IMR-90 (cell line): ENCODE results near the gene CHAF1B. TPM values are rescaled to one million over a fixed set of nuclear protein-coding genes. Genes with fewer than 3 reads are reported as not detected.

Experiments
- ATAC-seq: fragments of 200-7000 bp; cut with Tn5 transposase; 2 replicates; pipeline ENCODE4 v1.9.1; 2020; ENCODE audit warnings: low read depth, mild to moderate bottlenecking, moderate library complexity
- BruUV-seq: library from RNA; stranded (reverse); fragments of 400-500 nt; replicated peaks from 2 replicates; lab custom pipeline; 2021; lab: Mats Ljungman, UMichigan
- CTCF ChIA-PET: fragments of 300-600 bp; formaldehyde crosslinking; extraction: SDS; loops from one replicate; lab custom pipeline; 2021; ENCODE audit warnings: antibody characterized with exemption; lab: Yijun Ruan, JAX
- POLR2A ChIA-PET: fragments of 300-600 bp; sonication (Branson Sonifier 250); formaldehyde crosslinking; loops from one replicate; lab custom pipeline; 2022; ENCODE audit warnings: antibody characterized with exemption; ENCODE audit not compliant: unreplicated experiment; lab: Charles Lee
- DNase-seq: peaks from one replicate; pipeline ENCODE4 v3.0.0; 2013
- H2AFZ ChIP-seq: replicated peaks from 2 replicates; pipeline ENCODE3; 2013; ENCODE audit warnings: low read length, mild to moderate bottlenecking; ENCODE audit not compliant: poor library complexity
- H2AK5ac ChIP-seq: 2 replicates; pipeline ENCODE4 v1.6.1; 2013; ENCODE audit warnings: low read depth, low read length, inconsistent platforms
- H2AK9ac ChIP-seq: replicated peaks from 2 replicates; pipeline ENCODE3; 2013; ENCODE audit warnings: mild to moderate bottlenecking, low read depth, low read length, moderate library complexity; ENCODE audit not compliant: poor library complexity
- H2BK120ac ChIP-seq: 2 replicates; pipeline ENCODE4 v1.6.1; 2013; ENCODE audit warnings: low read depth, low read length, inconsistent platforms
- H2BK15ac ChIP-seq: 3 replicates; pipeline ENCODE4 v1.6.1; 2013; ENCODE audit warnings: low read depth, low read length, inconsistent platforms
- H2BK20ac ChIP-seq: 2 replicates; pipeline ENCODE4 v1.6.1; 2013; ENCODE audit warnings: low read depth, mild to moderate bottlenecking, inconsistent platforms, low read length, moderate library complexity
- H2BK5ac ChIP-seq: 2 replicates; pipeline ENCODE4 v1.6.1; 2013; ENCODE audit warnings: mild to moderate bottlenecking, low read depth, low read length, inconsistent platforms; ENCODE audit not compliant: poor library complexity, severe bottlenecking
- H3K14ac ChIP-seq: replicated peaks from 2 replicates; pipeline ENCODE4 v1.6.1; 2013; ENCODE audit warnings: low read depth, low read length, inconsistent platforms
- H3K18ac ChIP-seq: 2 replicates; pipeline ENCODE4 v1.6.1; 2013; ENCODE audit warnings: low read depth, low read length, control low read depth
- H3K23ac ChIP-seq: 2 replicates; pipeline ENCODE4 v1.6.1; 2013; ENCODE audit warnings: low read depth, low read length, inconsistent platforms
- H3K27ac ChIP-seq: 2 replicates; pipeline ENCODE4 v1.5.1; 2013; ENCODE audit warnings: mild to moderate bottlenecking, control low read depth, low read length; ENCODE audit not compliant: insufficient read depth
- H3K27me3 ChIP-seq: 2 replicates; pipeline ENCODE4 v1.6.1; 2013; ENCODE audit warnings: low read length; ENCODE audit not compliant: control insufficient read depth, insufficient read depth
- H3K36me3 ChIP-seq: 2 replicates; pipeline ENCODE4 v1.6.1; 2013; ENCODE audit warnings: low read length, mixed read lengths; ENCODE audit not compliant: control insufficient read depth, insufficient read depth
- H3K4ac ChIP-seq: 2 replicates; pipeline ENCODE4 v1.6.1; 2013; ENCODE audit warnings: low read depth, low read length, inconsistent platforms
- H3K4me1 ChIP-seq: 2 replicates; pipeline ENCODE4 v1.6.1; 2013; ENCODE audit warnings: low read length, mixed read lengths; ENCODE audit not compliant: control insufficient read depth, insufficient read depth
- H3K4me2 ChIP-seq: 2 replicates; pipeline ENCODE4 v1.6.1; 2013; ENCODE audit warnings: low read depth, mild to moderate bottlenecking, control low read depth, low read length, moderate library complexity
- H3K4me3 ChIP-seq: 2 replicates; pipeline ENCODE4 v1.5.1; 2013; ENCODE audit warnings: low read depth, mild to moderate bottlenecking, control low read depth, low read length, moderate library complexity; ENCODE audit not compliant: insufficient read depth
- H3K56ac ChIP-seq: 2 replicates; pipeline ENCODE4 v1.6.1; 2013; ENCODE audit warnings: low read length, inconsistent platforms; ENCODE audit not compliant: insufficient read depth; ENCODE audit errors: extremely low read depth
- H3K79me1 ChIP-seq, 2 experiments: 2 replicates each; pipeline ENCODE4 v1.6.1; 2013; ENCODE audit warnings: low read length in 2 of 2, inconsistent platforms in 1 of 2, low read depth in 1 of 2
- H3K9ac ChIP-seq: 2 replicates; pipeline ENCODE4 v1.6.1; 2013; ENCODE audit warnings: low read depth, low read length, control low read depth
- H3K9me1 ChIP-seq: 2 replicates; pipeline ENCODE4 v1.6.1; 2013; ENCODE audit warnings: low read length, inconsistent platforms; ENCODE audit not compliant: insufficient read depth
- H3K9me3 ChIP-seq: 2 replicates; pipeline ENCODE4 v1.6.1; 2013; ENCODE audit warnings: low read length; ENCODE audit not compliant: control insufficient read depth, insufficient read depth
- H4K20me1 ChIP-seq: 2 replicates; pipeline ENCODE4 v1.6.1; 2013; ENCODE audit warnings: low read length, inconsistent platforms; ENCODE audit not compliant: insufficient read depth
- H4K5ac ChIP-seq: 2 replicates; pipeline ENCODE4 v1.6.1; 2013; ENCODE audit warnings: mild to moderate bottlenecking, low read depth, low read length, control low read depth
- H4K8ac ChIP-seq, 2 experiments: 2 replicates each; pipeline ENCODE4 v1.6.1; 2013; ENCODE audit warnings: low read depth in 2 of 2, low read length in 2 of 2, control low read depth in 1 of 2, inconsistent platforms in 1 of 2
- H4K91ac ChIP-seq: 2 replicates; pipeline ENCODE4 v1.6.1; 2013; ENCODE audit warnings: low read depth, low read length, inconsistent platforms; ENCODE audit not compliant: insufficient read depth
- BHLHE40 ChIP-seq: fragments of 150-350 bp; IDR thresholded peaks from 2 replicates; pipeline ENCODE4 v1.6.1; 2016; ENCODE audit warnings: mild to moderate bottlenecking, low read depth, low read length
- CEBPB ChIP-seq: IDR thresholded peaks from 2 replicates; pipeline ENCODE4 v1.6.1; 2012; ENCODE audit warnings: low read depth, low read length, improper control_type of control experiment
- CHD1 ChIP-seq: IDR thresholded peaks from 2 replicates; pipeline ENCODE4 v1.6.1; 2012; ENCODE audit warnings: low read depth, low read length, improper control_type of control experiment
- CTCF ChIP-seq: conservative IDR thresholded peaks from 2 replicates; pipeline ENCODE4 v1.5.1; 2012; ENCODE audit warnings: mild to moderate bottlenecking, low read depth, low read length, improper control_type of control experiment
- ELK1 ChIP-seq: fragments of 150-350 bp; IDR thresholded peaks from 2 replicates; pipeline ENCODE4 v1.6.1; 2016; ENCODE audit warnings: low read depth, mild to moderate bottlenecking, low read length, moderate library complexity, borderline replicate concordance
- FOS ChIP-seq: fragments of 150-350 bp; IDR thresholded peaks from 2 replicates; pipeline ENCODE4 v1.6.1; 2016; ENCODE audit warnings: low read depth, low read length
- MAFK ChIP-seq: IDR thresholded peaks from 2 replicates; pipeline ENCODE4 v1.6.1; 2012; ENCODE audit warnings: low read depth, low read length, improper control_type of control experiment
- MAZ ChIP-seq: IDR thresholded peaks from 2 replicates; pipeline ENCODE4 v1.6.1; 2012; ENCODE audit warnings: low read depth, mild to moderate bottlenecking, low read length, improper control_type of control experiment, moderate library complexity, borderline replicate concordance
- MXI1 ChIP-seq: IDR thresholded peaks from 2 replicates; pipeline ENCODE4 v1.6.1; 2012; ENCODE audit warnings: low read depth, mild to moderate bottlenecking, low read length, moderate library complexity, borderline replicate concordance
- NFE2L2 ChIP-seq: fragments of 150-350 bp; IDR thresholded peaks from 2 replicates; pipeline ENCODE4 v1.6.1; 2016; ENCODE audit warnings: low read depth, mild to moderate bottlenecking, low read length
- POLR2A ChIP-seq: IDR thresholded peaks from 2 replicates; pipeline ENCODE4 v1.6.1; 2012; ENCODE audit warnings: mild to moderate bottlenecking, low read depth, low read length
- RAD21 ChIP-seq: IDR thresholded peaks from 2 replicates; pipeline ENCODE4 v1.6.1; 2012; ENCODE audit warnings: low read length, improper control_type of control experiment
- RCOR1 ChIP-seq: IDR thresholded peaks from 2 replicates; pipeline ENCODE4 v1.6.1; 2012; ENCODE audit warnings: mild to moderate bottlenecking, low read length, improper control_type of control experiment; ENCODE audit not compliant: insufficient replicate concordance
- RFX5 ChIP-seq: IDR thresholded peaks from 2 replicates; pipeline ENCODE4 v1.8.0; 2012; ENCODE audit warnings: low read depth, mild to moderate bottlenecking, low read length, moderate library complexity
- SMC3 ChIP-seq: fragments of 150-350 bp; IDR thresholded peaks from 2 replicates; pipeline ENCODE4 v1.6.1; 2016; ENCODE audit warnings: low read depth, mild to moderate bottlenecking, antibody characterized with exemption, low read length, moderate library complexity
- USF2 ChIP-seq: fragments of 150-350 bp; IDR thresholded peaks from 2 replicates; pipeline ENCODE4 v1.6.1; 2017; ENCODE audit warnings: mild to moderate bottlenecking, antibody characterized with exemption, low read length, low read depth
- WGBS, 2 experiments: methylation state at CpG; one replicate each; pipeline versions ENCODE4 v1.1.5 to v1.1.7; 2013; ENCODE audit warnings: missing lambda C conversion rate in 2 of 2; ENCODE audit not compliant: insufficient read length in 1 of 2; ENCODE audit errors: extremely low coverage in 2 of 2; 5-methylcytosine and 5-hydroxymethylcytosine counted together
- dilution Hi-C: fragments of 300-500 bp; cut with HindIII; formaldehyde crosslinking; loops from one replicate; pipeline ENCODE4 v1.14.3; 2018; ENCODE audit warnings: low sequenced_read_pairs; ENCODE audit not compliant: unreplicated experiment
- in situ Hi-C: fragments of 300-500 bp; cut with MboI; formaldehyde crosslinking; loops from 3 replicates; pipeline ENCODE4 v1.14.3; 2019; ENCODE audit warnings: low sequenced_read_pairs, inconsistent platforms, mixed read lengths
- intact Hi-C: fragments of 100-400 bp; cut with micrococcal nuclease; formaldehyde crosslinking; loops from 2 replicates; pipeline ENCODE4 v1.10.0; 2022
- polyA plus RNA-seq, 3 experiments: library from polyadenylated mRNA; depleted of rRNA; stranded (reverse); fragments of >200 nt; gene quantifications; 2 replicates each; pipeline ENCODE4 v1.2.3, GENCODE V29; 2012; ENCODE audit warnings: low replicate concordance in 1 of 3
- total RNA-seq: library from RNA; depleted of rRNA; stranded (reverse); fragments of >200 nt; gene quantifications from 2 replicates; pipeline ENCODE4 v1.2.3, GENCODE V29; 2012

CHAF1B gene
- total and polyA plus RNA-seq, 2 of the 4 experiments (the other 2 are of a cell fraction): 4.5 to 6.4 TPM

GRCh38 chr21:36369064-36369685 is 16.0 kb upstream of the CHAF1B start:
- Histone ChIP-seq H3K79me1 (peaks cover 24 to 26% of the 10 kb centered on the region in 2 experiments; a peak in 3 of 4 replicates), H3K14ac (no peak overlapping the region), H3K9me1 (0 out of 2 replicates have a peak, but pooled peaks cover 7% of the 10 kb centered on the region), H3K9me3 (no peaks in the 10 kb centered on the region), H3K56ac (no peak overlapping the region), H3K4ac (no peak overlapping the region), H3K4me3 (no peak overlapping the region), H4K91ac (no peak overlapping the region), H4K8ac (no peak overlapping the region), H3K23ac (no peak overlapping the region), H2BK15ac (no peak overlapping the region), H2BK20ac (no peak overlapping the region), H2AK9ac (no peak overlapping the region), H2AFZ (no peak overlapping the region), H4K5ac (no peak overlapping the region), H4K20me1 (no peaks in the 10 kb centered on the region; the same call in 1 of the 2 replicates), H2BK5ac (no peak overlapping the region), H2BK120ac (no peak overlapping the region), H3K27ac (no peak overlapping the region), H3K4me1 (no peaks in the 10 kb centered on the region), H2AK5ac (no peak overlapping the region), H3K18ac (no peak overlapping the region), H3K36me3 (peaks cover 51% of the 10 kb centered on the region), H3K27me3 (no peaks in the 10 kb centered on the region), H3K9ac (no peak overlapping the region), H3K4me2 (no peak overlapping the region)
- BruUV-seq: TSS peak; percentile 96
- TF ChIP-seq MAZ (no peak), USF2 (no peak), MAFK (no peak), ELK1 (no peak), BHLHE40 (no peak), RCOR1 (no peak), RFX5 (no peak), POLR2A (no peak), CHD1 (no peak), CTCF (no peak), NFE2L2 (no peak), RAD21 (no peak), MXI1 (no peak), SMC3 (no peak), FOS (no peak), CEBPB (no peak)
- CTCF ChIA-PET: no interaction called here
- POLR2A ChIA-PET: no interaction called here
- in situ Hi-C loops: no loop called here
- intact Hi-C loops: no loop called here
- DNase-seq (no peak), ATAC-seq (no peak)
- dilution Hi-C loops: no loop called here
- 100% methylated on average over 3 of the region's 7 CpGs; no CpG with 5 or more reads in 1 of the 2 experiments for WGBS, 2 experiments
